H9 (cell line): ENCODE results near the gene EIF2AK2. TPM values are rescaled to one million over a fixed set of nuclear protein-coding genes. Genes with fewer than 3 reads are reported as not detected.

ENCODE experiments used
- DNase-seq: peaks from one replicate; pipeline ENCODE4 v3.0.0-alpha.2; 2017
- H2AFZ ChIP-seq: one replicate; pipeline ENCODE4 v1.6.1; 2013; ENCODE audit warnings: mild to moderate bottlenecking, low read length, control low read depth, moderate library complexity
- H2AK5ac ChIP-seq: 2 replicates; pipeline ENCODE4 v1.6.1; 2013; ENCODE audit warnings: low read length, control low read depth, mixed read lengths; ENCODE audit not compliant: insufficient read length
- H2BK120ac ChIP-seq: one replicate; pipeline ENCODE4 v1.6.1; 2013; ENCODE audit warnings: low read depth, mild to moderate bottlenecking, low read length, control low read depth, inconsistent platforms; ENCODE audit not compliant: poor library complexity, severe bottlenecking
- H2BK12ac ChIP-seq: 2 replicates; pipeline ENCODE4 v1.6.1; 2013; ENCODE audit warnings: low read length, control low read depth, mixed read lengths, low read depth; ENCODE audit not compliant: insufficient read length
- H2BK15ac ChIP-seq: 2 replicates; pipeline ENCODE4 v1.6.1; 2013; ENCODE audit warnings: low read depth, low read length, control low read depth
- H2BK20ac ChIP-seq: one replicate; pipeline ENCODE4 v1.6.1; 2013; ENCODE audit warnings: low read depth, mild to moderate bottlenecking, low read length, control low read depth, inconsistent platforms; ENCODE audit not compliant: poor library complexity, severe bottlenecking
- H2BK5ac ChIP-seq: 2 replicates; pipeline ENCODE4 v1.6.1; 2013; ENCODE audit warnings: low read length, control low read depth, mixed read lengths; ENCODE audit not compliant: insufficient read length
- H3K14ac ChIP-seq: 2 replicates; pipeline ENCODE4 v1.6.1; 2013; ENCODE audit warnings: low read length, control low read depth; ENCODE audit not compliant: insufficient read depth
- H3K18ac ChIP-seq: 2 replicates; pipeline ENCODE4 v1.6.1; 2013; ENCODE audit warnings: low read depth, mild to moderate bottlenecking, mixed read lengths, low read length, control low read depth; ENCODE audit not compliant: insufficient read length
- H3K23ac ChIP-seq: 2 replicates; pipeline ENCODE4 v1.6.1; 2013; ENCODE audit warnings: low read length, control low read depth, mixed read lengths, low read depth; ENCODE audit not compliant: insufficient read length
- H3K23me2 ChIP-seq: 2 replicates; pipeline ENCODE4 v1.6.1; 2013; ENCODE audit warnings: low read depth, mild to moderate bottlenecking, mixed read lengths, low read length, control low read depth; ENCODE audit not compliant: insufficient read length, poor library complexity, severe bottlenecking
- H3K27ac ChIP-seq: 2 replicates; pipeline ENCODE4 v1.5.1; 2013; ENCODE audit warnings: low read length, control low read depth, mixed read lengths, low read depth; ENCODE audit not compliant: insufficient read length
- H3K27me3 ChIP-seq: 2 replicates; pipeline ENCODE4 v1.6.1; 2013; ENCODE audit warnings: low read length, control low read depth, inconsistent platforms; ENCODE audit not compliant: insufficient read depth
- H3K4ac ChIP-seq: 2 replicates; pipeline ENCODE4 v1.6.1; 2013; ENCODE audit warnings: low read depth, mild to moderate bottlenecking, control low read depth, inconsistent platforms, low read length, moderate library complexity
- H3K4me1 ChIP-seq: 2 replicates; pipeline ENCODE4 v1.6.1; 2013; ENCODE audit warnings: low read length, control low read depth, inconsistent platforms; ENCODE audit not compliant: insufficient read depth
- H3K4me2 ChIP-seq: 2 replicates; pipeline ENCODE4 v1.6.1; 2013; ENCODE audit warnings: low read length, control low read depth, mixed read lengths; ENCODE audit not compliant: insufficient read length, insufficient read depth
- H3K56ac ChIP-seq: 2 replicates; pipeline ENCODE4 v1.6.1; 2013; ENCODE audit warnings: low read depth, mild to moderate bottlenecking, mixed read lengths, low read length, control low read depth; ENCODE audit not compliant: insufficient read length
- H3K79me1 ChIP-seq: 2 replicates; pipeline ENCODE4 v1.6.1; 2013; ENCODE audit warnings: low read depth, mild to moderate bottlenecking, moderate library complexity, low read length, control low read depth, inconsistent platforms; ENCODE audit not compliant: insufficient read depth, poor library complexity, severe bottlenecking
- H3K79me2 ChIP-seq: 2 replicates; pipeline ENCODE4 v1.6.1; 2013; ENCODE audit warnings: low read length, control low read depth, inconsistent platforms; ENCODE audit not compliant: insufficient read depth
- H3K9ac ChIP-seq: 2 replicates; pipeline ENCODE4 v1.6.1; 2013; ENCODE audit warnings: low read length, control low read depth, mixed read lengths; ENCODE audit not compliant: insufficient read length; ENCODE audit errors: extremely low read depth
- H3K9me3 ChIP-seq: one replicate; pipeline ENCODE4 v1.6.1; 2013; ENCODE audit warnings: low read depth, low read length, inconsistent platforms; ENCODE audit not compliant: control insufficient read depth
- H3T11ph ChIP-seq: one replicate; pipeline ENCODE4 v1.6.1; 2013; ENCODE audit warnings: mild to moderate bottlenecking, low read length, control low read depth, inconsistent platforms
- H4K20me1 ChIP-seq: one replicate; pipeline ENCODE4 v1.6.1; 2013; ENCODE audit not compliant: control insufficient read depth, insufficient read length, insufficient read depth
- H4K5ac ChIP-seq: 2 replicates; pipeline ENCODE4 v1.6.1; 2013; ENCODE audit warnings: low read depth, mild to moderate bottlenecking, mixed read lengths, low read length, control low read depth; ENCODE audit not compliant: insufficient read length
- H4K8ac ChIP-seq: replicated peaks from 2 replicates; pipeline ENCODE4 v1.6.1; 2013; ENCODE audit warnings: low read length, control low read depth, mixed read lengths, low read depth; ENCODE audit not compliant: insufficient read length
- H4K91ac ChIP-seq: 2 replicates; pipeline ENCODE4 v1.6.1; 2013; ENCODE audit warnings: low read depth, mild to moderate bottlenecking, moderate library complexity, mixed read lengths, low read length, control low read depth; ENCODE audit not compliant: insufficient read length
- H3K27ac Mint-ChIP-seq, 3 experiments: 2 replicates in 2 of 3; 3 replicates in 1 of 3; pipeline ENCODE4 v1.8.0; 2020 to 2021; ENCODE audit warnings: mixed read lengths in 3 of 3, mild to moderate bottlenecking in 1 of 3, moderate library complexity in 1 of 3
- H3K27me3 Mint-ChIP-seq: 2 replicates; pipeline ENCODE4 v1.8.0; 2021; ENCODE audit warnings: low read depth, mild to moderate bottlenecking, moderate library complexity, mixed read lengths
- H3K36me3 Mint-ChIP-seq, 3 experiments: 2 replicates in 2 of 3; 3 replicates in 1 of 3; pipeline ENCODE4 v1.8.0; 2020 to 2021; ENCODE audit warnings: low read depth in 3 of 3, mixed read lengths in 3 of 3; ENCODE audit not compliant: insufficient read depth in 1 of 3
- H3K4me1 Mint-ChIP-seq, 2 experiments: 2 replicates each; pipeline ENCODE4 v1.8.0; 2020; ENCODE audit warnings: mixed read lengths in 2 of 2
- H3K4me3 Mint-ChIP-seq, 2 experiments: 2 replicates in 1 of 2; 3 replicates in 1 of 2; pipeline ENCODE4 v1.8.0; 2020 to 2021; ENCODE audit warnings: mild to moderate bottlenecking in 2 of 2, mixed read lengths in 2 of 2, moderate library complexity in 1 of 2
- H3K9me3 Mint-ChIP-seq, 2 experiments: 2 replicates in 1 of 2; 3 replicates in 1 of 2; pipeline ENCODE4 v1.8.0; 2020; ENCODE audit warnings: mild to moderate bottlenecking in 2 of 2, mixed read lengths in 2 of 2, moderate library complexity in 1 of 2
- WGBS: extraction: QIAGEN DNeasy Blood & Tissue Kit; methylation state at CpG from one replicate; pipeline ENCODE4 v1.1.7; 2013; ENCODE audit warnings: missing lambda C conversion rate, low lambda C conversion rate, mixed read lengths; ENCODE audit not compliant: insufficient read length; ENCODE audit errors: extremely low coverage; 5-methylcytosine and 5-hydroxymethylcytosine counted together
- total RNA-seq: library from RNA; stranded (reverse); gene quantifications from 2 replicates; pipeline ENCODE4 v1.2.1, GENCODE V29; 2021
- TF ChIP-seq, protein P1 (sequence below): fragments of 200-600 bp; sonication (generic); conservative IDR thresholded peaks from 3 replicates; pipeline ENCODE4 v1.8.0; 2021; ENCODE audit warnings: antibody characterized with exemption, mild to moderate bottlenecking

The EIF2AK2 gene
- total RNA-seq, 1 experiment from 2014 or later = 55.7 TPM

- Histone ChIP-seq H3K23ac (no peak overlapping the region), H2BK12ac (no peak overlapping the region), H4K8ac (no peak overlapping the region), H3K4me2 (no peak overlapping the region), H4K91ac (no peak overlapping the region), H4K5ac (no peak overlapping the region), H3K9me3 (no peaks in the 10 kb centered on the region), H2BK15ac (no peak overlapping the region), H3K56ac (no peak overlapping the region), H2AFZ (peak overlapping the region; percentile 88), H2BK20ac (no peak overlapping the region), H3K9ac (no peak overlapping the region), H3K14ac (no peak overlapping the region), H3K4me1 (no peaks in the 10 kb centered on the region), H4K20me1 (no peaks in the 10 kb centered on the region), H3K23me2 (no peaks in the 10 kb centered on the region), H3K27ac (no peak overlapping the region), H2AK5ac (no peak overlapping the region), H3K18ac (no peak overlapping the region), H2BK120ac (no peak overlapping the region), H3K79me2 (no peaks in the 10 kb centered on the region), H3K79me1 (no peaks in the 10 kb centered on the region), H3K27me3 (no peaks in the 10 kb centered on the region), H2BK5ac (no peak overlapping the region), H3K4ac (no peak overlapping the region), H3T11ph (no peak overlapping the region)
- WGBS = no CpG with 5 or more reads among the region's 4 CpGs
- peak overlapping the region; percentile 2 to 88 (median 34); a peak in 6 of 7 replicates for H3K27ac Mint-ChIP-seq
- H3K4me1 Mint-ChIP-seq = peaks cover 25 to 29% of the 10 kb centered on the region in 2 experiments
- no peaks in the 10 kb centered on the region for H3K9me3 Mint-ChIP-seq
- DNase-seq = no peak
- no peaks in the 10 kb centered on the region for H3K36me3 Mint-ChIP-seq
- no peaks in the 10 kb centered on the region for H3K27me3 Mint-ChIP-seq
- TF ChIP-seq, protein P1, sequence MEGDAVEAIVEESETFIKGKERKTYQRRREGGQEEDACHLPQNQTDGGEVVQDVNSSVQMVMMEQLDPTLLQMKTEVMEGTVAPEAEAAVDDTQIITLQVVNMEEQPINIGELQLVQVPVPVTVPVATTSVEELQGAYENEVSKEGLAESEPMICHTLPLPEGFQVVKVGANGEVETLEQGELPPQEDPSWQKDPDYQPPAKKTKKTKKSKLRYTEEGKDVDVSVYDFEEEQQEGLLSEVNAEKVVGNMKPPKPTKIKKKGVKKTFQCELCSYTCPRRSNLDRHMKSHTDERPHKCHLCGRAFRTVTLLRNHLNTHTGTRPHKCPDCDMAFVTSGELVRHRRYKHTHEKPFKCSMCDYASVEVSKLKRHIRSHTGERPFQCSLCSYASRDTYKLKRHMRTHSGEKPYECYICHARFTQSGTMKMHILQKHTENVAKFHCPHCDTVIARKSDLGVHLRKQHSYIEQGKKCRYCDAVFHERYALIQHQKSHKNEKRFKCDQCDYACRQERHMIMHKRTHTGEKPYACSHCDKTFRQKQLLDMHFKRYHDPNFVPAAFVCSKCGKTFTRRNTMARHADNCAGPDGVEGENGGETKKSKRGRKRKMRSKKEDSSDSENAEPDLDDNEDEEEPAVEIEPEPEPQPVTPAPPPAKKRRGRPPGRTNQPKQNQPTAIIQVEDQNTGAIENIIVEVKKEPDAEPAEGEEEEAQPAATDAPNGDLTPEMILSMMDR = peak; percentile 56; the same call in 2 of the 3 replicates
- H3K4me3 Mint-ChIP-seq = no peak overlapping the region
These were observed 23.3 kb upstream of the EIF2AK2 start for GRCh38 chr2:37180006-37180639.
